Stomach (tissue), 4 donors: ENCODE data around the gene TMEM208.

Source experiments
- CTCF ChIP-seq, 7 experiments: fragments of 450-650 bp in 4 of 7; fragments of 200-600 bp in 3 of 7; sonication (generic) in 3 of 7; IDR thresholded peaks; one replicate each; pipeline ENCODE4 v1.5.1; 2016 to 2019; ENCODE audit warnings: antibody characterized with exemption in 7 of 7, control low read depth in 2 of 7, mild to moderate bottlenecking in 1 of 7
- EP300 ChIP-seq: sonication (generic); formaldehyde crosslinking; IDR thresholded peaks from one replicate; pipeline ENCODE4 v1.6.1; 2017; ENCODE audit warnings: antibody characterized with exemption
- POLR2A ChIP-seq, 4 donors: fragments of 450-650 bp; IDR thresholded peaks; one replicate each; pipeline ENCODE4 v1.6.1; 2016; ENCODE audit warnings: antibody characterized with exemption in 4 of 4, control low read depth in 2 of 4, mild to moderate bottlenecking in 1 of 4, moderate library complexity in 1 of 4

GRCh38 chr16:67226295-67226803 lies 581 bp upstream of the TMEM208 start:
- no peak for TF ChIP-seq CTCF (IDR thresholded peaks at IDR 0.05)
- no peak for TF ChIP-seq EP300
- TF ChIP-seq POLR2A (IDR thresholded peaks at IDR 0.05), result no peak
